ENCODE data around the gene CPNE7. TPM values are rescaled to one million over a fixed set of nuclear protein-coding genes. Genes with fewer than 3 reads are reported as not detected.

Gene CPNE7
- total RNA-seq, 2 experiments from 2014 or later = 8.5 to 9.5 TPM

GRCh38 chr16:89600427-89600826, 24.9 kb downstream of the CPNE7 start:
- intact Hi-C loops (cut with micrococcal nuclease) = no loop called here
- CTCF ChIA-PET = interaction anchor here (1.1 to 1.5 kb wide), 2 partner anchors 15 to 35 kb away, joined by 3 to 6 read pairs; no protein-coding TSS in a partner anchor
- ATAC-seq (no peak), DNase-seq (no peak)
- Mint-ChIP-seq H3K27ac (no peak overlapping the region), H3K4me3 (no peak overlapping the region), H3K9me3 (no peaks in the 10 kb centered on the region), H3K36me3 (ENCODE audit: low read depth) (no peaks in the 10 kb centered on the region), H3K27me3 (no peaks in the 10 kb centered on the region), H3K4me1 (ENCODE audit: low read depth) (peaks cover 12% of the 10 kb centered on the region)
- TF ChIP-seq CTCF (IDR thresholded peaks at IDR 0.05) = no peak
- POLR2A ChIA-PET = interaction anchor here (1.1 to 2.1 kb wide), 2 partner anchors 14 to 57 kb away, joined by 3 to 6 read pairs; partner anchors contain the start of genes CHMP1A and SPATA33

- Mint-ChIP-seq H3K27me3 (no peaks in the 10 kb centered on the region), H3K4me3 (no peak overlapping the region), H3K4me1 (ENCODE audit: low read depth) (peaks cover 12% of the 10 kb centered on the region), H3K36me3 (ENCODE audit: low read depth) (no peaks in the 10 kb centered on the region), H3K9me3 (no peaks in the 10 kb centered on the region), H3K27ac (no peak overlapping the region)
- CTCF ChIA-PET = interaction anchor here (1.1 to 1.5 kb wide), 2 partner anchors 15 to 36 kb away, joined by 3 to 6 read pairs; no protein-coding TSS in a partner anchor
- intact Hi-C loops (cut with micrococcal nuclease) = no loop called here
- POLR2A ChIA-PET = interaction anchor here (1.1 to 2.1 kb wide), 2 partner anchors 14 to 57 kb away, joined by 3 to 6 read pairs; partner anchors contain the start of genes CHMP1A and SPATA33
- TF ChIP-seq CTCF (IDR thresholded peaks at IDR 0.05) = no peak
- DNase-seq (no peak), ATAC-seq (no peak)
These were observed 25.4 kb downstream of the CPNE7 start for GRCh38 chr16:89600956-89601355.

GRCh38 chr16:89601906-89602272, 26.3 kb downstream of the CPNE7 start:
- no peak overlapping the region for H3K4me3 Mint-ChIP-seq
- H3K9me3 Mint-ChIP-seq = no peaks in the 10 kb centered on the region
- POLR2A ChIA-PET = interaction anchor here (0.9 to 1.4 kb wide), 4 partner anchors 13 to 42 kb away, joined by 3 to 5 read pairs (median 4); no protein-coding TSS in a partner anchor
- H3K36me3 Mint-ChIP-seq (ENCODE audit: low read depth) = no peaks in the 10 kb centered on the region
- H3K27ac Mint-ChIP-seq = no peak overlapping the region
- ATAC-seq = no peak
- CTCF ChIA-PET = interaction anchor here (1.6 kb wide), 1 partner anchor 13 kb away, joined by 8 read pairs; no protein-coding TSS in a partner anchor
- no peak for DNase-seq
- intact Hi-C loops (cut with micrococcal nuclease) = no loop called here
- H3K4me1 Mint-ChIP-seq (ENCODE audit: low read depth) = peaks cover 12% of the 10 kb centered on the region
- no peak for TF ChIP-seq CTCF (IDR thresholded peaks at IDR 0.05)
- no peaks in the 10 kb centered on the region for H3K27me3 Mint-ChIP-seq

- H3K36me3 Mint-ChIP-seq (ENCODE audit: low read depth) = no peaks in the 10 kb centered on the region
These were observed 26.9 kb downstream of the CPNE7 start for GRCh38 chr16:89602273-89602951.

More at GRCh38 chr16:89602273-89602951, 26.9 kb downstream of the CPNE7 start:
- DNase-seq (peak; percentile 89), ATAC-seq (peak; percentile 93)
- POLR2A ChIA-PET = interaction anchor here (0.8 to 1.4 kb wide), 5 partner anchors 10 to 43 kb away, joined by 3 to 5 read pairs (median 3); no protein-coding TSS in a partner anchor
- no peaks in the 10 kb centered on the region for H3K9me3 Mint-ChIP-seq
- CTCF ChIA-PET = interaction anchor here (0.6 to 1.6 kb wide), 2 partner anchors 11 to 13 kb away, joined by 3 to 8 read pairs; no protein-coding TSS in a partner anchor
- TF ChIP-seq CTCF (IDR thresholded peaks at IDR 0.05) = no peak
- peak overlapping the region; percentile 21 for H3K4me3 Mint-ChIP-seq
- peaks cover 12% of the 10 kb centered on the region for H3K4me1 Mint-ChIP-seq (ENCODE audit: low read depth)
- peak overlapping the region; percentile 34 for H3K27ac Mint-ChIP-seq
- no peaks in the 10 kb centered on the region for H3K27me3 Mint-ChIP-seq
- intact Hi-C loops (cut with micrococcal nuclease) = no loop called here

Data from activated CD8-positive, alpha-beta T cell treated with anti-CD3 and anti-CD28 coated beads for 36 hours (primary cell).